Measurements from ENCODE around the gene DNAH2.

The DNAH2 gene

DNA sequence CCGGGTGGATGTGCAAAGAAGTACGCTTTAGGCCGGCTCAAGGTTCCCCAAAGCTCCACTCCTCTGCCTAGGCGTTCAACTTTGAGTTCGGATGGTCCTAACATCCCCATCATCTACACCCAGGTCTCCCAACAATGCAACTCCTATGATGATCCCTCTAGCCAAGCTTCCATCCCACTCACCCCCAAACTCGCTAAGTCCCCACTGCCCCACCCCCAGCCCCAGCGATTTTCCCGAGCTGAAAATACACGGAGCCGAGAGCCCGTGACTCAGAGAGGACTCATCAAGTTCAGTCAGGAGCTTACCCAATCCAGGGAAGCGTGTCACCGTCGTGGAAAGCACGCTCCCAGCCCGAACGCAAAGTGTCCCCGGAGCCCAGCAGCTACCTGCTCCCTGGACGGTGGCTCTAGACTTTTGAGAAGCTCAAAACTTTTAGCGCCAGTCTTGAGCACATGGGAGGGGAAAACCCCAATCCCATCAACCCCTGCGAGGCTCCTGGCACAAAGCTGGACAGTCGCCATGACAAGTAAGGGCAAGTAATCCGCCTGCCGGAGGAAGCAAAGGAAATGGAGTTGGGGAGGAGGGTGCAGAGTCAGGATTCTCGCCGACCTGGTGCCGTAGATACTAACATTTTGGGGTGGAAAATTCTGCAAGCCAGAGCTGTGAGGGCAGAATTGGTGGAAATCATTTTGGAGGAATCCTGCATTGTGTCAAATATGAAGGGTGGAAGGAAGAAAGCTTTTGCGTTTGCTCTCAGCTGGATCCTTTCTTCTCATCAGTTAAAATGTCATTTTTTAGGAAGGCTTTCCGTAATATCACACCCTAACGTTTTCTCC, 30.3 kb upstream of the DNAH2 start, which contains the start of gene TP53:
Gene TP53, minus strand, starts transcription at position 419 of the 836 bp plus-strand sequence. CDS start 10,896 bp downstream, outside the sequence.
- Histone ChIP-seq H3K27ac (ENCODE audit: low read depth, low read length) (peak within 1 kb of the TSS; percentile 92), H3K36me3 (ENCODE audit: control insufficient read depth, insufficient read depth, low read length) (no peaks in the 10 kb centered on the region), H3K4me3 (ENCODE audit: low read length) (peak within 1 kb of the TSS; percentile 86), H3K4me1 (ENCODE audit: control insufficient read depth, insufficient read depth, low read length) (peaks cover 23% of the 10 kb centered on the region), H3K9ac (ENCODE audit: low read length) (peak within 1 kb of the TSS; percentile 79), H3K27me3 (ENCODE audit: control insufficient read depth, insufficient read depth, low read length) (no peaks in the 10 kb centered on the region)

DNA sequence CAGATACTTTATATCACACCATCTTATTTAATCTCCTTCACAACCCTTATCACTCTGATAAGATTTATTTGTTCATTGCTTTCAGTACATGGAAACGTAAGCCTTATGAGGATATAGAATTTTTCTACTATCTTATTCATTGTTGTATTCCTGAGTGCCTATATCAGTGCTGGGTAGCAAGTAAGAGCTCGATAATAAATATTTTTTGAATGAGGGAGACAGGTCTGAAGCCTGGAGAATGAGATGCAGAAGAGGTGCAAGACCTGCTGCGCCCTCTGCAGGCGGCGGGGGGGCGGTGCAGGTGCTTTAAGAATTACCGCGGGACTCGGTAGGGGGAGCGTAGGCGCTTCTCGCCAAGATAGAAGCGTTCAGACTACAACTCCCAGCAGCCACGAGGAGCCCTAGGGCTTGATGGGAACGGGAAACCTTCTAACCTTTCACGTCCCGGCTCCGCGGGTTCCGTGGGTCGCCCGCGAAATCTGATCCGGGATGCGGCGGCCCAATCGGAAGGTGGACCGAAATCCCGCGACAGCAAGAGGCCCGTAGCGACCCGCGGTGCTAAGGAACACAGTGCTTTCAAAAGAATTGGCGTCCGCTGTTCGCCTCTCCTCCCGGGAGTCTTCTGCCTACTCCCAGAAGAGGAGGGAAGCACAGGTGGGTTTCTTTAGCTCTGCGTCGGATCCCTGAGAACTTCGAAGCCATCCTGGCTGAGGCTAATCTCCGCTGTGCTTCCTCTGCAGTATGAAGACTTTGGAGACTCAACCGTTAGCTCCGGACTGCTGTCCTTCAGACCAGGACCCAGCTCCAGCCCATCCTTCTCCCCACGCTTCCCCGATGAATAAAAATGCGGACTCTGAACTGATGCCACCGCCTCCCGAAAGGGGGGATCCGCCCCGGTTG, 29.4 kb upstream of the DNAH2 start, which contains the start of gene WRAP53:
Gene WRAP53, plus strand, starts transcription at position 570 of the 900 bp plus-strand sequence. Its CDS starts 172 bp downstream, at position 742.
- no peaks in the 10 kb centered on the region for H3K36me3 ChIP-seq (ENCODE audit: control insufficient read depth, insufficient read depth, low read length)

DNA sequence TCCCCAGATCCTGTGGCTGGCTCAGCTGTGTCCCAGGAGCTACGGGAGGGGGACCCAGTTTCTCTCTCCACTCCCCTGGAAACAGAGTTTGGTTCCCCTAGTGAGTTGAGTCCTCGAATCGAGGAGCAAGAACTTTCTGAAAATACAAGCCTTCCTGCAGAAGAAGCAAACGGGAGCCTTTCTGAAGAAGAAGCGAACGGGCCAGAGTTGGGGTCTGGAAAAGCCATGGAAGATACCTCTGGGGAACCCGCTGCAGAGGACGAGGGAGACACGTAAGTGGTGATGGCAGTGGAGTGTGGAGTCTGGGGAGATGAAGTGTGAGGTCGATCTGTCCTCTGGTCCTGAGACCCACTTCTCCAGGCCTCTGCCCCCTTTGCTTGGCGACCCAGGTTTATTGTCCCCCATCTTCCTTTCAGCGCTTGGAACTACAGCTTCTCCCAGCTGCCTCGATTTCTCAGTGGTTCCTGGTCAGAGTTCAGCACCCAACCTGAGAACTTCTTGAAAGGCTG, 28.7 kb upstream of the DNAH2 start:
- Histone ChIP-seq H3K4me1 (ENCODE audit: control insufficient read depth, insufficient read depth, low read length) (peaks cover 23% of the 10 kb centered on the region), H3K9ac (ENCODE audit: low read length) (peak overlapping the region; percentile 69), H3K27ac (ENCODE audit: low read depth, low read length) (peak overlapping the region; percentile 62), H3K4me3 (ENCODE audit: low read length) (peak overlapping the region; percentile 86), H3K27me3 (ENCODE audit: control insufficient read depth, insufficient read depth, low read length) (no peaks in the 10 kb centered on the region), H3K36me3 (ENCODE audit: control insufficient read depth, insufficient read depth, low read length) (no peaks in the 10 kb centered on the region)

More for the DNA sequence above, 29.4 kb upstream of the DNAH2 start, which contains the start of gene WRAP53:
- Histone ChIP-seq H3K4me1 (ENCODE audit: control insufficient read depth, insufficient read depth, low read length) (peaks cover 23% of the 10 kb centered on the region), H3K27me3 (ENCODE audit: control insufficient read depth, insufficient read depth, low read length) (no peaks in the 10 kb centered on the region), H3K4me3 (ENCODE audit: low read length) (peak within 1 kb of the TSS; percentile 86), H3K27ac (ENCODE audit: low read depth, low read length) (peak within 1 kb of the TSS; percentile 92), H3K9ac (ENCODE audit: low read length) (peak within 1 kb of the TSS; percentile 79)

DNA sequence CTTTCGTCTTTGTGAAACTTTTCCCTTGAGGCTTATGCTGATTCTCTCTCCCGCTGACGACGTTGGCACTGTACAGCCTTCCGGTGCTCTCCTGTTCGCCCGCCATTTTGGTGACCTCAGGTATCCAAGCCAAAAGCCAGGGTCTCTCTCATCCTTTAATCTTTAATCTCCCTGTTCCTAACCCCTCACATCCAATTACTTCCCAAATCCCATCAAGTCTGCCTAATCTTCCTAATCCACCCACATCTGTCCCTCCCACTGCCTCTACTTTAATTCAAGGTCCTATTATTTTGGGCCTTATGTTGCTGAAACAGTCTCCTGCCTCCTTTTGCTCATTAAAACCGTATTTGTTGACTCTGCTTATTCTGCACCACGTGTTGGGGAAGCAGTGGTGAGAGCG, 22.0 kb upstream of the DNAH2 start:
- no peaks in the 10 kb centered on the region for H3K27me3 ChIP-seq (ENCODE audit: control insufficient read depth, insufficient read depth, low read length)
- peaks cover 2% of the 10 kb centered on the region for H3K36me3 ChIP-seq (ENCODE audit: control insufficient read depth, insufficient read depth, low read length)
- no peak overlapping the region for H3K27ac ChIP-seq (ENCODE audit: low read depth, low read length)
- no peak overlapping the region for H3K4me3 ChIP-seq (ENCODE audit: low read length)
- H3K9ac ChIP-seq (ENCODE audit: low read length), result no peak overlapping the region
- no peaks in the 10 kb centered on the region for H3K4me1 ChIP-seq (ENCODE audit: control insufficient read depth, insufficient read depth, low read length)

DNA sequence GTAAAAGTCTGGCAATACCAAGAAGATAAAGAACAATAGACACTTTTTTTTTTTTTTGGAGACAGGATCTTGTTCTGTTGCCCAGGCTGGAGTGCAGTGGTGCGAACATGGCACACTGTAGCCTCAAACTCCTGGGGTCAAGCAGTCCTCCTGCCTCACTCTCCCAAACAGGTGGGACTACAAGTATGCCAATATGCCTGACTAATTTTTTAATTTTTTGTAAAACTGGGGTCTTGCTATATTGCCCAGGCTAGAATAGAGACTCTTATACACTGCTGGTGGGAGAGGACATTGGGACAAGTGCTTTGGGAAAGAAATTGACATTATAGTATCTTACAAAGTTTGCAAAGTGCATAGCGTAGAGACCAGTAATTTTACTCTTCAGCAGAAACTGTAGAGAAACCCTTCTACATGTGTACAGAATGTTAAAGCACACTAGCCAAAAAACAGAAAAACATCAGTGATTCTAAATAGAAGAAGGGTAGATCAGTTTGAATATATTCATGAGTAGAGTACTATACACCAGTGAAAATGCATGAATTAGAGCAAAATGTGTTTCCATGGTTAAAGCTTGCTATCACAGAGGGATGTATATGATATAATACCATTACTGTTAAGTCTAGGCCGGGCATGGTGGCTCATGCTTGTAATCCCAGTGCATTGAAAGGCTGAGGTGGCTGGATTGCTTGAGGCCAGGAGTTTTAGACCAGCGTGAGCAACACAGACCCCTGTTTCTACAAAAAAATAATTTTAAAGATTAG, 19.5 kb upstream of the DNAH2 start:
- peaks cover 4% of the 10 kb centered on the region for H3K27me3 ChIP-seq (ENCODE audit: control insufficient read depth, insufficient read depth, low read length)
- H3K27ac ChIP-seq (ENCODE audit: low read depth, low read length), result no peak overlapping the region
- H3K4me3 ChIP-seq (ENCODE audit: low read length), result no peak overlapping the region

DNA sequence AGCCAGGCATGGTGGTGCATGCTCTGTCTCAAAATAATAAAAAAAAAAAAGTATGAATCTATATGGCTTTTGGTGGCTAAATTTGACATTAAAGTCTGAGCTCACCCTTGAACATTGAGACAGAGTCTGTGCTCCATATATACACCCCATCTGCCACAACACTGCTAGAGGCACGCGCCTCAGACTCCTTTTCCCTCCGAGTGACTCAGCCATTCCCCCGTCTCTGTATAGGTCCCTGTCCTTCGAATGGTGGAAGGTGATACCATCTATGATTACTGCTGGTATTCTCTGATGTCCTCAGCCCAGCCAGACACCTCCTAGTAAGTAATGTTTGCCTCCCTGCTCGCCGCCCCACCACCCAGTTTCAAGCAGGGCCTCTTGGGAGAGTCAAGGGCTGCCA, 17.0 kb upstream of the DNAH2 start:
- Histone ChIP-seq H3K27ac (ENCODE audit: low read depth, low read length) (no peak overlapping the region), H3K27me3 (ENCODE audit: control insufficient read depth, insufficient read depth, low read length) (peaks cover 17% of the 10 kb centered on the region), H3K4me1 (ENCODE audit: control insufficient read depth, insufficient read depth, low read length) (peaks cover 4% of the 10 kb centered on the region), H3K9ac (ENCODE audit: low read length) (no peak overlapping the region), H3K4me3 (ENCODE audit: low read length) (no peak overlapping the region), H3K36me3 (ENCODE audit: control insufficient read depth, insufficient read depth, low read length) (peaks cover 4% of the 10 kb centered on the region)

More for the DNA sequence above, 19.5 kb upstream of the DNAH2 start:
- Histone ChIP-seq H3K36me3 (ENCODE audit: control insufficient read depth, insufficient read depth, low read length) (peaks cover 4% of the 10 kb centered on the region), H3K4me1 (ENCODE audit: control insufficient read depth, insufficient read depth, low read length) (no peaks in the 10 kb centered on the region), H3K9ac (ENCODE audit: low read length) (no peak overlapping the region)

DNA sequence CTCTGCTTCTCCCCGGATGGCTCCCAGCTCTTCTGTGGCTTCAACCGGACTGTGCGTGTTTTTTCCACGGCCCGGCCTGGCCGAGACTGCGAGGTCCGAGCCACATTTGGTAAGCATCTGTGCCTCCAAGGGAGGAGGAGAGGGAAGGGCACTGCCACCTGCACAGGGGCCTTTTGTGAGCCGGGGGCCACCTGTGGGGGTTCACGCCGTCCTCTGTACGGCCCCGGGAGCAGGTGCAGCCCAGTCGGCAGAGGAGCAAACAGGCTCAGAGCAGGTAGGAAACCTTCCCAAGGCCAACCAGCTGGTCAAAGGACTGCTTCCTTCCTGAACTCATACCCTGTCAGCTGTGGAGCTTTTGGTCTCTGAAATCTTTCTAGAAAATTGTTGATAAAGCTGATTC, 15.9 kb upstream of the DNAH2 start:
- Histone ChIP-seq H3K4me3 (ENCODE audit: low read length) (no peak overlapping the region), H3K27ac (ENCODE audit: low read depth, low read length) (no peak overlapping the region), H3K36me3 (ENCODE audit: control insufficient read depth, insufficient read depth, low read length) (peaks cover 4% of the 10 kb centered on the region), H3K27me3 (ENCODE audit: control insufficient read depth, insufficient read depth, low read length) (peaks cover 28% of the 10 kb centered on the region), H3K4me1 (ENCODE audit: control insufficient read depth, insufficient read depth, low read length) (peaks cover 4% of the 10 kb centered on the region), H3K9ac (ENCODE audit: low read length) (no peak overlapping the region)

DNA sequence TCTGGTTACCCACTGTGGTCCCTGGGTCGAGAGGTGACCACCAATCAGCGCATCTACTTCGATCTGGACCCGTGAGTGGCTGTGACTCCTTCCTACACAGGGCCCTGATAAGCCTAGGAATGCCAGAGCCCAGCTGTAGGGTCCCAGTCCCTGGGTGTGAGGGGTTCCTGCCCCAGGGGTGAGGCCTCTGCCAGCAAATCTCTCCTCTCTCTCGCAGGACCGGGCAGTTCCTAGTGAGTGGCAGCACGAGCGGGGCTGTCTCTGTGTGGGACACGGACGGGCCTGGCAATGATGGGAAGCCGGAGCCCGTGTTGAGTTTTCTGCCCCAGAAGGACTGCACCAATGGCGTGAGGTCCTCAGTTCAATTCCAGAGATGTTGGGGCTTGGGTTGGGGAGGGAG, 14.8 kb upstream of the DNAH2 start:
- H3K4me1 ChIP-seq (ENCODE audit: control insufficient read depth, insufficient read depth, low read length), result peaks cover 4% of the 10 kb centered on the region

DNA sequence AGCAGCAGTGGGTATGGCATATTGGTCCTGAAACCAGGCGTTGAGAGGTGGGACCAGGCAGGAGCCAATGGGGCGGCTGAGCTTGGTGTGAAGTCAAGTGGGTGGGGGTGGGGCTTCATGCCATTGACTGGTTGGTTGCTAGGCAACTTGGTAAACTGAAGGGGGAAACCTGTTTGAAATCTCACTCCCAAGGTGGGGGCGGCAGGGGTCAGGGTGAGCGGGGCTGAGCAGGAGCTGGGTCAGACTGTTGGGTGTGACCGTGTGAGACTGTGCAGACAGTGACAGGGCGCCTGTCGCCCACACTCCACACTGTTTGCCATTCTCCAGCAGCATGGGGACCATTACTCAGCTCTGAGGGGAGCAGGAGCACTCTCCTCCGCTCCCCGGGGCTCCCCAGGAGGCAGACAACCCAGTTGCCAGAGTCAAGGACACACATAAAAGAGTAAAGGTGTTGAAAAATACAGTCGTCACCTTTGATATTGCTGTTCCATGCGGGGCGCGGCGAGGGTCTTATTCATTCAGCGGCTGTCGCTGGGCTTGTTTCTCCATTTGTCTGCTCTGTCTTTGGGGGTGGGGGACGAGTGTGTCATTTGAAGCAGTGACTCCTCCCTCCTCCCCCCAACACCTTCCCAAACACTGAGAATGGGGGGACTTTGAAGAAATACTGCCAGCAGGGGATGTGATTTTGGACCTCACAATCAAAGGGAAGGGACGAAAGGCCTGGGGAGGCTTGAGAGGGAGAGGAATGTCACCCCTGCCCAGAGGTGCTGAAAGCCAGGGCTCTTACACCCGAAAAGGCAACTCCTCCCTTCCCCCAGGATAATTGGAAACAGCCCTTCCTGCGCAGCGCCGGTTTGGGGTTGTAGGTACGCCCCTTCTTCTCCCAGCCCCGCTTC, 13.7 kb upstream of the DNAH2 start:
- peaks cover 4% of the 10 kb centered on the region for H3K4me1 ChIP-seq (ENCODE audit: control insufficient read depth, insufficient read depth, low read length)
- no peak overlapping the region for H3K9ac ChIP-seq (ENCODE audit: low read length)
- H3K27me3 ChIP-seq (ENCODE audit: control insufficient read depth, insufficient read depth, low read length), result peaks cover 32% of the 10 kb centered on the region
- H3K4me3 ChIP-seq (ENCODE audit: low read length), result peak overlapping the region; percentile 9
- no peak overlapping the region for H3K27ac ChIP-seq (ENCODE audit: low read depth, low read length)
- H3K36me3 ChIP-seq (ENCODE audit: control insufficient read depth, insufficient read depth, low read length), result peaks cover 4% of the 10 kb centered on the region

More for the DNA sequence above, 14.8 kb upstream of the DNAH2 start:
- no peak overlapping the region for H3K27ac ChIP-seq (ENCODE audit: low read depth, low read length)
- H3K36me3 ChIP-seq (ENCODE audit: control insufficient read depth, insufficient read depth, low read length), result peaks cover 4% of the 10 kb centered on the region
- no peak overlapping the region for H3K4me3 ChIP-seq (ENCODE audit: low read length)
- peaks cover 32% of the 10 kb centered on the region for H3K27me3 ChIP-seq (ENCODE audit: control insufficient read depth, insufficient read depth, low read length)
- no peak overlapping the region for H3K9ac ChIP-seq (ENCODE audit: low read length)

DNA sequence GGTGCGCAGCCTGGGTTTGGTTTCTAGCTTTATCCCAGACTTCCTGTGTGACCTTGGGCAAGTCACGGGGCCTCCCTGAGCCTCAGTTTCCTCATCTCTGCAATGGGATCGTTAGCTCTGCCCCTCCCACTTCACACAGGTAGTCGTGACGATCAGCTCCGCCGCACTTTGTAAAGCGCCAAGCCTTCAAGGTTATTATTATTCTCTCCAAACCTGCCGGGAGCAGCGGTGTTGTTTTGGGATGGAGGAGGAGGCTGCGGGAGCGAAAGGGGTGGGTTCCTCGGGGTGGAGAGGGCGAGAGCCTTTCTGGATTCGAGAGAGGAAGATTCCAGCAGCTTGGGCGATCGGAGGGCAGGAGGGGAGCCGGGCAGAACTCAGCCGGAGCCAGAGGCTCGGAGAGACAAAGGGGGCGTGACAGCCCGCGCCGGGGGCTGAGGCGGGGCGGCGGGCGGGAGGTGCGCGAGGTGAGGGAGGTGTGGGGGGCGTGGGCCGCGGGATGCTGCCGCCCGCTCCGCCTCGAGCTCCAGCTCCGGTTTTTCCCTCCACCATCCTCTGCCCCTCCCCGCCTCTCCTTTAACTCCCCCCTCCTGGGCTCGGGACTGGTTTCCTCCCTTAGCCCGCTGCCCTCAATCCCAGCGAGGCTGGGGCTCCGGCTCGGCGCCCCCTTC, 12.8 kb upstream of the DNAH2 start, which contains the start of gene EFNB3:
Gene EFNB3, plus strand, starts transcription at position 602 of the 668 bp plus-strand sequence. CDS start 397 bp downstream, outside the sequence.
- no peak within 1 kb of the TSS for H3K9ac ChIP-seq (ENCODE audit: low read length)
- H3K4me3 ChIP-seq (ENCODE audit: low read length), result peak within 1 kb of the TSS; percentile 9

More for the DNA sequence above, 12.8 kb upstream of the DNAH2 start, which contains the start of gene EFNB3:
- H3K27me3 ChIP-seq (ENCODE audit: control insufficient read depth, insufficient read depth, low read length), result peaks cover 32% of the 10 kb centered on the region
- peaks cover 4% of the 10 kb centered on the region for H3K36me3 ChIP-seq (ENCODE audit: control insufficient read depth, insufficient read depth, low read length)
- H3K4me1 ChIP-seq (ENCODE audit: control insufficient read depth, insufficient read depth, low read length), result peaks cover 4% of the 10 kb centered on the region
- H3K27ac ChIP-seq (ENCODE audit: low read depth, low read length), result no peak within 1 kb of the TSS

All from rectal smooth muscle tissue (tissue), 1 donor.